OCI-LY7 (cell line): ENCODE data around the gene CAMK2B. TPM values are rescaled to one million over a fixed set of nuclear protein-coding genes. Genes with fewer than 3 reads are reported as not detected.

Experiments
- BruUV-seq: library from RNA; stranded (reverse); fragments of 400-500 nt; replicated peaks from 2 replicates; lab custom pipeline; 2021; lab: Mats Ljungman, UMichigan
- CTCF ChIA-PET: fragments of 300-600 bp; sonication (Branson Sonifier 250); formaldehyde crosslinking; loops from one replicate; lab custom pipeline; 2022; ENCODE audit warnings: antibody characterized with exemption; ENCODE audit not compliant: unreplicated experiment; lab: Charles Lee
- POLR2A ChIA-PET: fragments of 300-600 bp; sonication (Branson Sonifier 250); formaldehyde crosslinking; loops from one replicate; lab custom pipeline; 2022; ENCODE audit warnings: antibody characterized with exemption; lab: Charles Lee
- DNase-seq: peaks from one replicate; pipeline ENCODE4 v3.0.0-alpha.2; 2015; ENCODE audit warnings: low spot score
- H2AFZ ChIP-seq: fragments of 200-600 bp; sonication (generic), shearing (Covaris generic); 2 replicates; pipeline ENCODE4 v1.6.1; 2014; ENCODE audit warnings: mild to moderate bottlenecking, antibody characterized with exemption, low read length, moderate library complexity
- H3K27ac ChIP-seq: fragments of 200-600 bp; sonication (generic); 2 replicates; pipeline ENCODE4 v1.5.1; 2014; ENCODE audit warnings: mixed run types, low read depth, mild to moderate bottlenecking, moderate library complexity, low read length, inconsistent platforms; ENCODE audit not compliant: poor library complexity, severe bottlenecking
- H3K36me3 ChIP-seq: fragments of 200-600 bp; sonication (generic); 2 replicates; pipeline ENCODE4 v1.6.1; 2014; ENCODE audit warnings: mild to moderate bottlenecking, antibody characterized with exemption, low read length, moderate library complexity, mixed read lengths; ENCODE audit not compliant: insufficient read depth
- H3K4me1 ChIP-seq: fragments of 200-600 bp; sonication (generic); 2 replicates; pipeline ENCODE4 v1.5.1; 2014; ENCODE audit warnings: mild to moderate bottlenecking, low read length; ENCODE audit not compliant: insufficient read depth, poor library complexity, severe bottlenecking
- H3K4me2 ChIP-seq: fragments of 200-600 bp; sonication (generic); 2 replicates; pipeline ENCODE4 v1.6.1; 2014; ENCODE audit warnings: mild to moderate bottlenecking, low read length
- H3K4me3 ChIP-seq: fragments of 200-600 bp; sonication (generic); 2 replicates; pipeline ENCODE4 v1.5.1; 2014; ENCODE audit warnings: mild to moderate bottlenecking, low read depth, low read length; ENCODE audit not compliant: poor library complexity, severe bottlenecking
- H3K79me2 ChIP-seq: fragments of 200-600 bp; sonication (generic); 2 replicates; pipeline ENCODE4 v1.6.1; 2016; ENCODE audit warnings: low read depth, mild to moderate bottlenecking, low read length, moderate library complexity, mixed read lengths; ENCODE audit not compliant: insufficient read depth
- H3K9me2 ChIP-seq: fragments of 200-600 bp; sonication (generic); 2 replicates; pipeline ENCODE4 v1.6.1; 2016; ENCODE audit warnings: mild to moderate bottlenecking, low read length, mixed read lengths; ENCODE audit not compliant: insufficient read depth
- H3K9me3 ChIP-seq: fragments of 200-600 bp; sonication (generic); 2 replicates; pipeline ENCODE4 v1.6.1; 2014; ENCODE audit warnings: mild to moderate bottlenecking, mixed run types, low read length, mixed read lengths
- H4K20me1 ChIP-seq: fragments of 200-600 bp; sonication (generic); 2 replicates; pipeline ENCODE4 v1.6.1; 2014; ENCODE audit warnings: mild to moderate bottlenecking, antibody characterized with exemption, low read length, moderate library complexity, mixed read lengths; ENCODE audit not compliant: insufficient read depth
- EZH2phosphoT487 ChIP-seq: fragments of 200-600 bp; sonication (generic); IDR thresholded peaks from 2 replicates; pipeline ENCODE4 v1.6.1; 2018; ENCODE audit warnings: low read depth, borderline replicate concordance, mild to moderate bottlenecking, mixed run types, antibody characterized with exemption, low read length, moderate library complexity, mixed read lengths
- intact Hi-C: fragments of 100-400 bp; cut with micrococcal nuclease; formaldehyde crosslinking; loops from one replicate; pipeline ENCODE4 v1.10.0; 2022; ENCODE audit not compliant: unreplicated experiment
- total RNA-seq, 2 experiments: library from RNA; depleted of rRNA in 1 of 2; stranded (reverse); fragments of >200 nt in 1 of 2; shearing (Covaris generic) in 1 of 2; gene quantifications; 2 replicates each; pipeline ENCODE4 v1.2.3, GENCODE V29; 2014 to 2022
- TF ChIP-seq, protein P1 (sequence below): fragments of 200-600 bp; sonication (generic); conservative IDR thresholded peaks from 2 replicates; pipeline ENCODE4 v1.5.1; 2014; ENCODE audit warnings: mild to moderate bottlenecking, antibody characterized with exemption, low read length, moderate library complexity, mixed read lengths

Gene CAMK2B
- total RNA-seq, 2 experiments from 2014 or later: 0.66 to 1.1 TPM

DNA sequence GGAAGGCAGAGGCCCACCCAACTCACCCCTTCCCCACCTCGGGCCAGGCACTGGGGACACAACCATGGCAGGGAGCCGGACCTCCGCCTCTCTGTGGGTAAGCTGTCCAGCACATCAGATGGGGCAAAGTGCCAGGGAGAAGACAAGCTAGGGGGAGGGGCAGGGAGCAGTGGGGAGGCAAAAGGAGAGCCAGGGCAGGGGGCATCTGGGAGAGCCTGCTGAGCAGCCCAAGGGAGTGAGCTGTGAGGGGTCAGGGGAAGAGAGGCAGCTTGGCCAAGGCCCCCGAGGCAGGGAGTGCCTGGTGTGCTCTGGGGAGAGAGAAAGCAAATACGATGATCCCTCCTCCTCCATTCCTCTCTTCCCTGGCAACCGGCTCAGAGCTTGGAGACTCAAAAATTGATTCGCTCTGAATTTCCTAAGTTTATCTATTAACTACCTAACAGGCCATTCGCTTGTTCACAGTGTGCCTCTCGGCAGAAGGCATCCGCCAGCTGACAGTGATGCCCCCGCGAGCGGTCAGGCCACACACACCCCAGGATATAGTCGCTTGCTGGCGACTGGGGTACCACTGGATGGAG lies 4.5 kb downstream of the CAMK2B start:
- Histone ChIP-seq H3K36me3 (no peaks in the 10 kb centered on the region), H3K4me1 (no peaks in the 10 kb centered on the region), H2AFZ (no peak overlapping the region), H3K4me2 (no peak overlapping the region), H3K4me3 (no peak overlapping the region), H3K9me3 (no peaks in the 10 kb centered on the region), H3K27ac (no peak overlapping the region), H3K9me2 (no peaks in the 10 kb centered on the region), H4K20me1 (no peaks in the 10 kb centered on the region), H3K79me2 (no peaks in the 10 kb centered on the region)
- no peak for DNase-seq
- CTCF ChIA-PET: no interaction called here
- intact Hi-C loops: no loop called here
- TF ChIP-seq EZH2phosphoT487: no peak
- TF ChIP-seq, protein P1, sequence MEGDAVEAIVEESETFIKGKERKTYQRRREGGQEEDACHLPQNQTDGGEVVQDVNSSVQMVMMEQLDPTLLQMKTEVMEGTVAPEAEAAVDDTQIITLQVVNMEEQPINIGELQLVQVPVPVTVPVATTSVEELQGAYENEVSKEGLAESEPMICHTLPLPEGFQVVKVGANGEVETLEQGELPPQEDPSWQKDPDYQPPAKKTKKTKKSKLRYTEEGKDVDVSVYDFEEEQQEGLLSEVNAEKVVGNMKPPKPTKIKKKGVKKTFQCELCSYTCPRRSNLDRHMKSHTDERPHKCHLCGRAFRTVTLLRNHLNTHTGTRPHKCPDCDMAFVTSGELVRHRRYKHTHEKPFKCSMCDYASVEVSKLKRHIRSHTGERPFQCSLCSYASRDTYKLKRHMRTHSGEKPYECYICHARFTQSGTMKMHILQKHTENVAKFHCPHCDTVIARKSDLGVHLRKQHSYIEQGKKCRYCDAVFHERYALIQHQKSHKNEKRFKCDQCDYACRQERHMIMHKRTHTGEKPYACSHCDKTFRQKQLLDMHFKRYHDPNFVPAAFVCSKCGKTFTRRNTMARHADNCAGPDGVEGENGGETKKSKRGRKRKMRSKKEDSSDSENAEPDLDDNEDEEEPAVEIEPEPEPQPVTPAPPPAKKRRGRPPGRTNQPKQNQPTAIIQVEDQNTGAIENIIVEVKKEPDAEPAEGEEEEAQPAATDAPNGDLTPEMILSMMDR: no peak
- no TSS peak for BruUV-seq
- POLR2A ChIA-PET: no interaction called here

- TF ChIP-seq, protein P1: no peak
- TF ChIP-seq EZH2phosphoT487: no peak
- ChIA-PET POLR2A (no interaction called here), CTCF (no interaction called here)
- Histone ChIP-seq H4K20me1 (no peaks in the 10 kb centered on the region), H3K79me2 (no peaks in the 10 kb centered on the region), H3K4me2 (no peak overlapping the region), H3K4me1 (no peaks in the 10 kb centered on the region), H2AFZ (no peak overlapping the region), H3K27ac (no peak overlapping the region), H3K36me3 (no peaks in the 10 kb centered on the region), H3K4me3 (no peak overlapping the region), H3K9me3 (no peaks in the 10 kb centered on the region), H3K9me2 (no peaks in the 10 kb centered on the region)
- intact Hi-C loops: no loop called here
- no peak for DNase-seq
- BruUV-seq: no TSS peak
Measured at GRCh38 chr7:44320141-44320540, 5.3 kb downstream of the CAMK2B start.

- ChIA-PET POLR2A (no interaction called here), CTCF (interaction anchor here (1.6 kb wide), 1 partner anchor 30 kb away, joined by 4 read pairs; no protein-coding TSS in a partner anchor)
- Histone ChIP-seq H3K9me3 (no peaks in the 10 kb centered on the region), H3K4me1 (no peaks in the 10 kb centered on the region), H2AFZ (no peak overlapping the region), H3K4me3 (no peak overlapping the region), H4K20me1 (no peaks in the 10 kb centered on the region), H3K36me3 (no peaks in the 10 kb centered on the region), H3K4me2 (no peak overlapping the region), H3K79me2 (no peaks in the 10 kb centered on the region), H3K27ac (no peak overlapping the region), H3K9me2 (no peaks in the 10 kb centered on the region)
- TF ChIP-seq, protein P1: no peak
- no peak for TF ChIP-seq EZH2phosphoT487
- no TSS peak for BruUV-seq
- DNase-seq: no peak
- intact Hi-C loops: no loop called here
Measured at GRCh38 chr7:44318332-44318731, 7.1 kb downstream of the CAMK2B start.
